Right ventricle myocardium inferior (tissue), 1 donor: ENCODE measurements around the gene OPCML. TPM values are rescaled to one million over a fixed set of nuclear protein-coding genes. Genes with fewer than 3 reads are reported as not detected.

ENCODE experiments used
- ATAC-seq: fragments of 200-7000 bp; cut with Tn5 transposase; one replicate; pipeline ENCODE4 v1.9.1; 2020; ENCODE audit warnings: mild to moderate bottlenecking, moderate library complexity
- DNase-seq: peaks from one replicate; pipeline ENCODE4 v3.0.0; 2021; ENCODE audit errors: missing footprints
- intact Hi-C: fragments of 100-400 bp; cut with DNase I; formaldehyde crosslinking; loops from one replicate; pipeline ENCODE4 v1.11.0; 2022
- total RNA-seq: library from RNA; stranded (reverse); fragmentation: NEBNext Ultra II Directional; extraction: Animal tissue kit (Norgen Biotek cat#: 25700); gene quantifications from one replicate; pipeline ENCODE4 v1.2.1, GENCODE V29; 2021
- donor health status: DM: no; HTN: yes; CAD: no; lungs with severe emphysema.

The OPCML gene
- total RNA-seq, 1 donor from 2014 or later = 0.05 TPM

DNA sequence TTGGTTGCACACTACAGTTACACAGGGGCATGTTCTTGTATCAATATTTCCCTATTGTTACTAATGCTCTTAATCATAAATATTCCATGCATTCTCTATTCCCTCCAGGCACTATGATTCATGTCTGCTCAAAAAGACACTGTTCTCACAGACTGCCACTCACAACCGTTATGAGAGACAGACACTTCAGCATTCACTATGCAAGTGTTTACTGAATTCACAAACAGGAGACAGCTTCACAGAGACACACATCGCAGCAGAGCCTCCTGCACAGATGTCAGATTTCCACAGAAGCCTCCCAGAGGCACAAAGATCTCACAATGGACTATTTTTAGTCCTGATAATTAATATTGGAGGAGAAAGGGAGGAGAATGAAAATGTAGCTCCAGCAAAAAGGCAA is 930.4 kb downstream of the OPCML start:
- intact Hi-C loops = no loop called here
- DNase-seq (no peak), ATAC-seq (no peak)

DNA sequence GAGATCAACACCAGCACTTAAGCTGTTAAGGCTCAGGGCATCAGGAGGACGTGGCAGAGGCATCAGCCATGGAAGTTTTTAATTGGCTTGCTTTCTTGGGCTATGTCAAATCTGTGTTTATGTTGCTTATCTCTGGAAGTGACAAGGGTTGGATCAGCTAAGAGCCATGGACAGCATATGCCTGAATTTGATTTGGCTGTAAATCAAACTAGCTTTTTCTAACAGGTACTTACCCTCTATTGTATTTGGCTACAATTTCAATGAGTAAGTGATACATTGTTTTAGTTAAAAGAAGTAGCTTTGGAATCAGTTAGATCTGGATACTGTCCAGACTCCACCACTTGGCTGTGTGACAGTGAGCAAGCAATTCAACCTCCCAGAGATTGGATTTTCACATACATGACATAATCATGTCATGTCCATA is 936.6 kb downstream of the OPCML start:
- ATAC-seq (no peak), DNase-seq (no peak)
- intact Hi-C loops = no loop called here

DNA sequence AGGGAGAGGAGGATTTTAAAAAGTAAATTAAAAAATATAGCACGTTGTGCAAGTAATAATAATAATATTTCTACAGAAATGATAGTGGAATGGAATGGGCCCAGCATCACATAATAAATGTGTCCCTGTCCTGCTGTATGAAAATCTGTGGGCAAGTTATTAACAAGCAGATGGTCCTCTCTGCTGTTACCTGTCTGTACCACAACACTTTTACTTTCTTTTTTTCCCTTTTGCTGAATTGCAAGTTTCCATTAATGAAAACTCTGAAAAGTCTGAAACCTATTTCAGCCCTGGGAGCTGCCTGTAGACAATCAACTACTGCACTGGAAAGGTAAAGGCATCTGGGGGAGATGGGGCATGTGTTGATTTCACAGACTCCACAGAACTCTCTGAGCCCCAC is 937.1 kb downstream of the OPCML start:
- ATAC-seq (no peak), DNase-seq (no peak)
- intact Hi-C loops = no loop called here

DNA sequence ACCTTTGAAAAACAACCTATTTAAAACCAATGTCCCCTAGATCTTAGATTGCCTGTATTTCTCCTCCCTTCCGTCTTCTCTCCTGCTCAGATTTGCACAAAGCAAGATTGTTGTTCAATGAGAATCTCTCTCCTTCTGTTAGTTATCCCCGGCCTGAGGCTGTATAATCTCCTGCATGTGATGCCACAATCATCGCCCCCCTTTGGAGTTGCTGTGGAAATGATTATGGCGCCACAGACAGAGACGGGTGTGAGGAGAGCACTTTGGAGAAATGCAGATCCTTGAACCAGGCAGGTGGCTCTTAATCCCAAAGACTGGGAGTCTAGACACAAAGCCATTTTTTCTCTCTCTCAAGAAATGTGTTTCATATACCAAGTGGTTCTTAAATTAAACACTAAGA is 941.3 kb downstream of the OPCML start:
- DNase-seq (no peak), ATAC-seq (no peak)
- intact Hi-C loops = no loop called here

DNA sequence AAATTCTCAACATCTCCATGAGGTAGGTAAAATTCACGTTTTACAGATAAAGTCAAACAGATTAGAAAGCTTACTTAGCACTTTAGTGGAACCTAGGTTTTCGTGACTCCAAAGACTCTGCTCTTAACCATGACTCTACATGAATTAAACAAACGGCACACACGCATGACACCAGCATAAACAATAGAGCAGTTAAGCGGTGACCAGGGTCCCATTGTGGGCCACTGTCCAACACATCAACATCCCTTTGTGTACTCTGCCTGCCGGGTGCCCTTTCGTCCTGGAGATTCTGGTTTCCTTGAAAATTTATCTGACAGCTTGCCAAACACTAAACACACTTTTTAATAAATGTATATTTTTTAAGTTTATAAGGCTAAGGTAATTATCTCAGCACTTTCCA is 941.7 kb downstream of the OPCML start:
- intact Hi-C loops = no loop called here
- ATAC-seq = no peak
- DNase-seq = no peak

DNA sequence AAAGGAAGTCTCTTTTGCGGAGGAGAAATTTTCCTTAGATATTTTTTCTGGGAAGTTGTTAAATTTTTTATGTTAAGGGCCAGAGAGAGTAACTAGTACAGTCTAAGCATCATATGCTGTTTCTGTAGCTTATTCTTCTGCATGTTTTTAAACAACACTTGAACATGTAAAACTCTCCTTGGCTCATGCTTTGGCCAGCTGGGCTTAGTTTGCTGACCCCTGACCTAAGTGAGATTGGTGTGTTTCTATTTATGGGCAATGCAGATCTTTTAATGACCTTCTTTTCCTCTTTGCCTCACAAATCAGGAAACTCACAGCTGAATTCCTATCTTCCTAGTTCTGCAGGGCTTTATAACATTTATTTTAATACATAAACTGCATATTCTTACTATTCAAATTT is 942.5 kb downstream of the OPCML start:
- ATAC-seq (no peak), DNase-seq (no peak)
- intact Hi-C loops = no loop called here

DNA sequence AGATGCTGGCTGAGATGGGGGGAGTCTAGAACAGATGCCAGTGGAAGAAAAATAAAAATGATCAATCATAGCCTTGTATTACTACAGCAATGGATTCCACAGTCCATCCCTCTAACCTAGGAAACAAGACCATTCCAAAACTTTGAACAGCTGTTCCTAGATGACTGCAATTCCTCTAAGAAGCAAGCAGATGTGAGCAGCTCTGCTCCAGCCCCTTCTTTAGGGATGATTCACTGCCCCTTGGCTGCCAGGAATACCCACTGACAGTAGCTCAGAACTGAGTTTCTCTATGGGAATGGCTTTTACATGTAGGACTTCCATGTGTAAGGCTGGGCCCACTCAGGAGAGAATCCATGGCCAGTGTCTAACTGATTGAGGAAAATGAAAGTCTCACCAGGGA is 943.9 kb downstream of the OPCML start:
- ATAC-seq (no peak), DNase-seq (no peak)
- intact Hi-C loops = no loop called here

DNA sequence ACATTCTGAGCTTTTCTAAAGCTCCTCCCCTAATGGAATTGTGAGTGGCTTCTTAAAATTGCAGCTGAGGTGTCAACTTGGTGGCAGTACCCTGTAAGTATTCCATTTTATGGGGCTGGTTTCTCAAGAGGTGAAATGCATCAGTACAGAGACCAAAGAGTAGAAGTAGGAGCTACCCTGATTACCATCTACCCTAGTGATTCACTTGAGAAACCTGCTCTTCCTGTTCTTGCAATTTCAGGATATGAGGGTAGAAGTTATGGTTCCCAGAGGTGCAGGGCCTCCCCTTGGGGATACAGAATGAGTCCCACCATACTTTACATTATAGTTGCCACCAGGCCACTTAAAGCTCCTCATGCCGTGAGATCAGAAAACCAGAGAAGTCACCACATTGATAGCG is 944.6 kb downstream of the OPCML start:
- DNase-seq = no peak
- no peak for ATAC-seq
- intact Hi-C loops = no loop called here

DNA sequence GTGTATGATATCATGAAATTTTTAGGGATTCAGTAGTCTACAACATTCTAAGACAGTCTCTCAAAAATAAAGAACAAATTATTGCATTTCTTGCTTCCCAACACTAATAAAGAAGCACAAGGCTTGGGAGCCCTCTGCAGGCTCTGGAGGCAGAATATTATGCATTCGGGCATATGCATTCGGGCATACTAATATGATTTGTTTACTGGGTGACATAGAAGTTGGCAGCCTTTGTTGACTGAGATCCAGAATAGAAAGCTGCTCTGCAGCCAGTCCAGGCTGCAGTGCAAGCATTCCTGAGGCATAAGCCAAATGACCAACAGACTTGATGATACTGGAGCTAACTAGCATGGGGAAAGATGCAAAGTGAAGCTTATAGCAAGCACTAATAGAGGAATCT is 945.5 kb downstream of the OPCML start:
- intact Hi-C loops = no loop called here
- no peak for DNase-seq

DNA sequence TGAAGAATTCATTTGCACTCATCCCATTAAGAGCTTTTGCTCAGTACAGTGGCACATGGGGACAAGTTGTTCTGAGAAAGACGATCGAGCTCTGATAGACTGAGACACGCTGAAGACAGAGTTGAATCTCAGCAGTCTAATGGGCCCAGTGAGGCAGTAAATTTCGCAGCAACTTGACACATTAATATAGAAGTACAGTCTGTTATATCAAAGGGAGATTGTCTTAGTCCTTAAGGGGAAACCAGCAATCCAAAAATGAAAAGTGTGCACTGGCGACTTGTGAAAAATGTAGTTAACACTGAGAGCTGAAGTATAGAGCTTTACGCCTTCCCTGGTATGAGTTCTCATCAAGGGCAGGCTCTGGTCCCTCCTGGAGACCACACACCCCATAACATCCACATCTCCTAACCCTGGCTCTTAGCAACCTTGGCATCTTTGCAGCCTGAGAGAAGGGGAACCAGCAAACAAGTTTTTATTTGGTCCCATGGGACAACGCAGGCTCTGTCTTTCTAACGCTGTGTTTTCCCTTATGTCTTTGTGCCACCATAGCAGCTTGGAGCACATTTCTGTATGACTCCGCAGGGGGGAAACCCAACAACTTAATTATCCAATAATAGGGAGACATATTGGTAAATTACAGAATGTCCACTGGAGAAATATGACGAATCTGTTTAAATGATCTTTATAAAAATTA is 952.5 kb downstream of the OPCML start:
- ATAC-seq (no peak), DNase-seq (no peak)
- intact Hi-C loops = no loop called here

More for the DNA sequence above, 945.5 kb downstream of the OPCML start:
- no peak for ATAC-seq

DNA sequence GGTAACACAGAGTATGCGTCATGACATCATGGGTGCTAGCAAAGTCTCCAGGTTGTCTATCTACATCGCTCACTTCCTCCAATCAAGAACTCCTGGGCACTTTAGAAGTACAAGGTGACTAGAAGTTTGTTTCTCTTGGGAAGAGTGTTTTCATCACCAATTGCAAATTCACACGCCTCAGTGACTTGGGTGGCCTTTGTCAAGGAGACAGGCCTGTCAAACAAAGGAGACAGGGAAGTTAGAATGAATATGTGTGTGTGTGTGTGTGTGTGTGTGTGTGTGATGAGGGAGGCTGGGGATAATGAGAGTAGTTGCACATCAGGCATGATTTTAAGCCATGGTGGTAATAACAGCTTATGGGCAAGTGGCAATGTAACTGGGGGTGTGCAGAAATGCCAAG is 953.2 kb downstream of the OPCML start:
- ATAC-seq (no peak), DNase-seq (no peak)
- intact Hi-C loops = no loop called here

DNA sequence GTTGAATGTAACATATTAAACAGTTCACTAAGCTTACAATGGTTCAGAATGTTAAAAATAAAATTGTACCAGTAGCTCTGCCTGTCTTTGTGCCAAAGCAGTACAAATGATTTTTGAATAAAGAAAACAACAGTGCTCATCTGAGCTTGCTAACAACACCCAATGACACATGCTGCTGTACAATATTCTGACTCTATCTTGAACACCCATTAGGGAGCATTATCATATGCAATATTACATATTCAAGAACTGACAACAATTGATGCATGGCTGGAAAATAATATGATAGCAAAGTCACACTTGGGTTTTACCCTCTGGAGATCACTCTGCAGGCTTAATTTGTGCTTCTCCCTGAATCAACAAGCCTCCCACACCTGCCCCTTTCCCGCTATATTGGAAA is 953.7 kb downstream of the OPCML start:
- DNase-seq = no peak
- no peak for ATAC-seq
- intact Hi-C loops = no loop called here

DNA sequence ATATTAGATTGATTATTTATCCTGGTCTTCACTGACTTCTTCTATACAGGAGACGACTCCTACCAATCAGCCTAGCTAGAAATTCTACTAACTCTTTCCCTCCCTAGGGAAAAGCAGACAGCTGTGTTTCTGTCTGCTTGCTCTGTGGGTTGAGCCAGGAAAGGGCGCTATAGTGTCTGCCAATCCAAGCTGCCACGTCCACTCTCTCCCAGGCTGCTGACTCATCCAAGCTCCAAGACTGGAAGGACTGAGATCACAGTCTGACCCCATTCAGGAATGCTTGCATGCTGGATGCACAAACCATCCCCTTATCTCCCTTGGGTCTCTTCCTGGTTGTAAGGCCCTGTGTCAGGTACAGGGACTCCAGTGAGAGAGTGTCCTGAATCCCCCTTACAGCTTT is 955.6 kb downstream of the OPCML start:
- no peak for ATAC-seq
- intact Hi-C loops = no loop called here

DNA sequence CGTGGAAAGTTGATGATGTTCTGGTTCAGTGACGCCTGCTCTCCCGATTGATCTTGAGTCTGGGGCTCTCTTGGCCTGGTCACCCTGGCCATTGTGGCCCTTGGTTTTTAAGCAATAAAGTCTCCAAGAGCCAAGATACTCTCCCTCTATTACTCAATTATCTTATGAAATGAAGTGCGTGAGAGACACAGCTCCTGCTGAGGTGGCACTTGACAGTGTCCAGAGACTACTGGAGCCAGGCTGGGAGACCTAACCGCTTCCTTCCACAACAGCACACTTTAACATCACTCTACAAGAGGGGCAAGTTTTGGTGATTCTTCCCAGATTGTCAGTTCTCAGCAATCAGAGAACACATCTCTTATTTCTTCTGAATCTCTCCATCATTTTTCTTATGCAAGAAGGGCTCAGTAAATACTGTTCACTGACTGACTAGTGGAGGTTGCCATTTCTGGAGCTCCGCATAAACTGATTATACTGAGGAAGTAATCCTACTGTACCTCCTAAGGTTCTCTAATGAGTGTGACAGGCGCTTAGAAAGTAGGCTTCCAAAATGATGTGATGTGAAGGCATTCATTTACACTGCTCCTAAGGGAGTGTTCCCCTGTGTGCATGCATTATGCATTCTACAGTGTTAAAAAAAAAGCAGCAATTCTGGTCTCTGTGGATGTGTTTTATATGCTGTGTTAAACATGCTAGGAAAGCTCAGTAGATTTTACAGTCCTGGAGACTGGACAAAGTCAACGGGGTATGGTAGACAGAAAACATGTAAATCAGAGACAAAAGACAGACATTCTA is 968.0 kb downstream of the OPCML start:
- intact Hi-C loops = no loop called here
- no peak for ATAC-seq
- no peak for DNase-seq

More for the DNA sequence above, 955.6 kb downstream of the OPCML start:
- DNase-seq = no peak

DNA sequence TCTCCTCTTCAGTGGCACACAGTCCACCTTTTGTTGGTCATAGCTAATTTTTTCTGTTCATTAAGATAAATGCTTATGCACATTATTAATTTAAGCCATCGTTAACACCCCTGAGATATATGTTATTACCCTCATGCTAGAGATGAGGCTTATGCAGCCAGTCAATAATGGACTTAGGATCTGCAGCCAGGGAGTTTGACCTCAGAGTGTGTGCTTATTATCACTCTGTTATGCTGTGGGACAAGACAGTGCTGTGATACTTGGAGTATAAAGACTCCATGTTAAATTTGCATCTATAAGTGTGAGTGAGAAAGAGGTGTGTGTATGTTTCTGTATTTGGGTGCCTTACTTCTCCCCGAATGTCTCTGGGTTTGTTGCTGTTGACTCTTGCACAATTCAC is 969.3 kb downstream of the OPCML start:
- no peak for ATAC-seq
- DNase-seq = no peak
- intact Hi-C loops = no loop called here

DNA sequence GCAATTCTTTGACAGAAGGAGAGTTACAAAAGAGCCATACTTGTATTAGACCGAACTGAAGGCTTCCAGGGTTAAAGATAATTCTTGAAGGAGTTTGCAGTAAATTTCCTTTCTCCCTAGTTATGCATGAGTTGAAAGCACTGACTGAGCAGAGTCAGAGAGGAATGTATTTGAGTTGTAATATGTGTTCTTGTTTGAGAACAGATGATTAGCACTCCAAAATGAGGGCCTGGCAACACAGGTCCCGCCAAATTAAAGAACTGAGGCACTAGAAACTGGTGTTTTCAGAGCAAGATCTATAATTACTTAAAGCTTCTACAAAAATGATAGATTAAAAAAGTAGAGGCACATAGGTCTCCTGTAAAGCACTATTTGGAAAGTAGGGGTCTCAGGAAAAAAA is 970.4 kb downstream of the OPCML start:
- ATAC-seq (no peak), DNase-seq (no peak)
- intact Hi-C loops = no loop called here

DNA sequence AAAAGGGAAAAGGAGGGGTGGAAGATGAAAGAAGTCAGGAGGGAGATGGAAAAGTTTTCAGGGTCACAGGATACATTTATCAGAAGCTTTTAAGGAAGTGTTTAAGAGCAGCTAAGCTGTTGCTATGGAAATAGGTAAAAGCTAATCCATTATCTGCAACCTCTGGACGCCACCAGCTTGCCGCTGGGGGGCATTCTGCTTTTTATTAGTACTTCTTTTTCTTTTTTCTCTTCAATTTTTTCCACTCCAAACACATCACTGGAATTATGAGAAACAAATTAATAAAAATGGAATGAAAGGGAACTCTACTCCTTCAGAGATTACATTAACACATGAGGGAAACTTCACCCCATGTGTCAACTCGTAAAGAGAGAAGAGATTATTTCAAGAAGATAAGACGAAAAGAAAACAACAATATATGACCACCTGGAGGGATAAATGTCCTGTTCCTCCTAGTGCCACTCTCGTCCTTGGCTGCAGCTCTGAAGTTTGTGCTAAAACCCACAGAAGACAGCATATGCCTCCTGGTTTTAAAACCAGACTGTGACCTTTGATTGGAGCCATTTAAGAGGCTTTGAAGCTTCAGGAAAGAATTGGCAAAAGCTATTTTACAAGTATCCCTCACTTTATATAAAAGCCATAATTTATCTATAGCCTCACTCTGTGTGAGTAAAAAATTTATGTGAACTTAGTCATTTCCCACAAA is 972.8 kb downstream of the OPCML start:
- no peak for DNase-seq
- intact Hi-C loops = no loop called here
- no peak for ATAC-seq

DNA sequence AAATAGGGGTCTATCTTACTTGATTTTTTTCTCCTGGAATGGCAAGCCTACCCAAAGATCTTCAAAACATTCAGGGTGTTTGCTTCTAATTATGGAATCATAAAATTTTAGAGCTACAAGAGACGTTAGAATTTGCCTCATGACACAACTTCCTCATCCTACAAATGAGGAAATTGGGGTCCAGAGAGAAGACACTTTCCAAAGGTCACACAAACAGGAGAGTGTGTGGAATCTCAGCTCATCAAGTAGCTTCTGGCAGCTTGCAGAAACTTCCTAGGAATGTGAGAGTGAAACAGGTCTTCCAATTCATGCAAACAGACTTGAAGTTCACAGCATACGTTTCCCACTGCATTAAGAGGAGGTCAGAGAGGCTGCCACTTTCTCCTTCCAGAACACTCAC is 976.0 kb downstream of the OPCML start:
- DNase-seq (no peak), ATAC-seq (no peak)
- intact Hi-C loops = no loop called here

DNA sequence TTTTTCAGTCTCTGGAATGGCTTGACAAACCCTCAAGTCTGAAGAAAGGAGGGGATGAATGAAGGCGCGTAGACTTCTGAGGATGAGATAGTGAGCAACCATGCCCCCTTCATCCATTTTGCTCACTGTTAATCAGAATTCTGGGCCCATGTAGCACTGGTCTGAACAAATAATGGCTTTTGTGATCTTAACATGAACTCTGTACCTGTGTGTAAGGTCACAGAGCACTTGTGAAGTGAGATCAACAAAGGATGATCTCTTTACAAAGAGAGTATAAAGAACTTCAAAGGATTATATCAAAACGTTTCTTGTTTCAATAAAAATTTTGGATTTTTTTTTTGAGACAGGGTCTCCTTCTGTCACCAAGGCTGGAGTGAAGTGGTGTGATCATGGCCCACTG is 976.7 kb downstream of the OPCML start:
- ATAC-seq (no peak), DNase-seq (no peak)
- intact Hi-C loops = no loop called here

DNA sequence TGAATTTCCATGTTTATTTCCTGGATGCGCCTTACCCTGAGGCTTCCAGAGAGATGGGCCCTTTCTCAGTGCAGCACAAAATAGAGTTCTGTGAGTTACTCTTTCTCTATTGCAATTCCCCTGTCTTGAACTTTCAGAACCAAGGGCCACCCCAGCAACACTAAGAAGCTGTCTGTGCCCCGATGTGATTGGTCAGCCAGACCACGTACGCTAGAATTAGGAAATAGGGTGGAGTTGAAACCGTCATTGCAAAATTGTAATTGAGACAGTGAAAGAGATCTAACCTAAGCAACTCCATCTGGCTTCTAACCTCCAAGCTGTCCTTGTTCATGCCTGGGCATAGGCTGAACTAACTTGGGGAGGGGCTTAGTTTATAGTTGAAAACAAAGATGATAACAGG is 981.3 kb downstream of the OPCML start:
- intact Hi-C loops = no loop called here
- ATAC-seq (no peak), DNase-seq (no peak)
